DOHH2 (cell line): ENCODE data around the gene GCLM.

Experiments used
- H3F3A ChIP-seq: fragments of 200-600 bp; sonication (generic), shearing (Covaris generic); 2 replicates; pipeline ENCODE4 v1.6.0; 2016; ENCODE audit warnings: antibody characterized with exemption, mild to moderate bottlenecking; ENCODE audit not compliant: control insufficient read depth, insufficient read depth
- H3K27ac ChIP-seq: fragments of 200-600 bp; sonication (generic); 2 replicates; pipeline ENCODE4 v1.5.1; 2014; ENCODE audit warnings: low read depth, mild to moderate bottlenecking, low read length, moderate library complexity
- H3K27me3 ChIP-seq: fragments of 200-600 bp; sonication (generic); 2 replicates; pipeline ENCODE4 v1.6.1; 2014; ENCODE audit warnings: mild to moderate bottlenecking, low read length, mixed read lengths; ENCODE audit not compliant: control insufficient read depth
- H3K36me3 ChIP-seq: fragments of 200-600 bp; sonication (generic); 2 replicates; pipeline ENCODE4 v1.6.1; 2014; ENCODE audit warnings: mild to moderate bottlenecking, low read length, moderate library complexity, mixed read lengths; ENCODE audit not compliant: control insufficient read depth
- H3K4me1 ChIP-seq: fragments of 200-600 bp; sonication (generic); 2 replicates; pipeline ENCODE4 v1.6.1; 2014; ENCODE audit warnings: mild to moderate bottlenecking, low read length, mixed read lengths; ENCODE audit not compliant: control insufficient read depth
- H3K4me2 ChIP-seq: fragments of 200-600 bp; sonication (generic); 2 replicates; pipeline ENCODE4 v1.6.0; 2014; ENCODE audit warnings: mild to moderate bottlenecking, low read length, moderate library complexity
- H3K4me3 ChIP-seq: fragments of 200-600 bp; sonication (generic); 2 replicates; pipeline ENCODE4 v1.5.1; 2014; ENCODE audit warnings: mild to moderate bottlenecking, low read length, mixed read lengths
- H3K79me2 ChIP-seq: fragments of 200-600 bp; sonication (generic); 2 replicates; pipeline ENCODE4 v1.6.1; 2014; ENCODE audit warnings: mild to moderate bottlenecking, low read length, mixed read lengths; ENCODE audit not compliant: control insufficient read depth
- H3K9me2 ChIP-seq: fragments of 200-600 bp; sonication (generic); replicated peaks from 2 replicates; pipeline ENCODE4 v1.6.1; 2014; ENCODE audit warnings: mild to moderate bottlenecking, low read length, mixed read lengths; ENCODE audit not compliant: control insufficient read depth
- H3K9me3 ChIP-seq: fragments of 200-600 bp; sonication (generic); 2 replicates; pipeline ENCODE4 v1.6.1; 2014; ENCODE audit warnings: antibody characterized with exemption, low read length, mixed read lengths; ENCODE audit not compliant: control insufficient read depth, insufficient read depth
- H4K20me1 ChIP-seq: fragments of 200-600 bp; sonication (generic); 2 replicates; pipeline ENCODE4 v1.6.0; 2014; ENCODE audit warnings: low read depth, mild to moderate bottlenecking, antibody characterized with exemption, low read length, moderate library complexity; ENCODE audit not compliant: control insufficient read depth, insufficient read depth
- CTCF ChIP-seq: fragments of 200-600 bp; sonication (generic); IDR thresholded peaks from one replicate; pipeline ENCODE4 v1.5.1; 2014; ENCODE audit warnings: antibody characterized with exemption, mild to moderate bottlenecking, low read depth, low read length; ENCODE audit not compliant: poor library complexity, severe bottlenecking
- EZH2phosphoT487 ChIP-seq: fragments of 200-600 bp; sonication (generic); IDR thresholded peaks from 2 replicates; pipeline ENCODE4 v1.6.1; 2017; ENCODE audit warnings: borderline replicate concordance, mild to moderate bottlenecking, antibody characterized with exemption, low read length, moderate library complexity, mixed read lengths

GCLM gene

GRCh38 chr1:93848350-93848883 lies 60.8 kb downstream of the GCLM start:
- Histone ChIP-seq H3K27ac (peak overlapping the region; percentile 85), H4K20me1 (no peaks in the 10 kb centered on the region), H3K79me2 (peaks cover 4% of the 10 kb centered on the region), H3K9me2 (no peaks in the 10 kb centered on the region), H3K4me3 (peak overlapping the region; percentile 96), H3F3A (peaks cover 11% of the 10 kb centered on the region), H3K9me3 (no peaks in the 10 kb centered on the region), H3K36me3 (peaks cover 5% of the 10 kb centered on the region), H3K4me1 (peaks cover 36% of the 10 kb centered on the region), H3K27me3 (no peaks in the 10 kb centered on the region), H3K4me2 (peak overlapping the region; percentile 90)
- TF ChIP-seq EZH2phosphoT487 (no peak), CTCF (no peak)

GRCh38 chr1:93847811-93848288 lies 61.4 kb downstream of the GCLM start:
- Histone ChIP-seq H3K36me3 (peaks cover 9% of the 10 kb centered on the region), H3K4me1 (peaks cover 36% of the 10 kb centered on the region), H3K9me3 (no peaks in the 10 kb centered on the region), H4K20me1 (no peaks in the 10 kb centered on the region), H3K9me2 (no peaks in the 10 kb centered on the region), H3F3A (peaks cover 11% of the 10 kb centered on the region), H3K27me3 (no peaks in the 10 kb centered on the region), H3K4me3 (peak overlapping the region; percentile 96), H3K27ac (peak overlapping the region; percentile 85), H3K4me2 (peak overlapping the region; percentile 90), H3K79me2 (peaks cover 4% of the 10 kb centered on the region)
- TF ChIP-seq EZH2phosphoT487 (no peak), CTCF (no peak)

GRCh38 chr1:93846992-93847810 lies 62.0 kb downstream of the GCLM start:
- peak overlapping the region; percentile 96 for H3K4me3 ChIP-seq
- no peaks in the 10 kb centered on the region for H3K27me3 ChIP-seq
- no peaks in the 10 kb centered on the region for H3K9me3 ChIP-seq
- peaks cover 15% of the 10 kb centered on the region for H3K36me3 ChIP-seq
- H3K27ac ChIP-seq = peak overlapping the region; percentile 85
- H4K20me1 ChIP-seq = no peaks in the 10 kb centered on the region
- no peaks in the 10 kb centered on the region for H3K9me2 ChIP-seq
- peaks cover 36% of the 10 kb centered on the region for H3K4me1 ChIP-seq
- peaks cover 4% of the 10 kb centered on the region for H3K79me2 ChIP-seq
- TF ChIP-seq CTCF (no peak), EZH2phosphoT487 (no peak)
- peaks cover 11% of the 10 kb centered on the region for H3F3A ChIP-seq
- peak overlapping the region; percentile 90 for H3K4me2 ChIP-seq
